HG03139 (cell line): ENCODE measurements around the gene ELAPOR1.
"Not testable (repeated sequence)": the region's sequence is repeated elsewhere in the genome, so short reads cannot be mapped to it uniquely, and the experiment has no call there.

Source experiments
- ATAC-seq: cut with Tn5 transposase; IDR thresholded peaks from one replicate; pipeline ENCODE4 v1.9.1; 2021; ENCODE audit not compliant: unreplicated experiment

The ELAPOR1 gene

GRCh38 chr1:109134423-109134822 lies 20.5 kb downstream of the ELAPOR1 start:
- no peak for ATAC-seq

GRCh38 chr1:109135940-109136339 lies 22.0 kb downstream of the ELAPOR1 start:
- ATAC-seq = no peak

GRCh38 chr1:109136766-109137165 lies 22.9 kb downstream of the ELAPOR1 start:
- no peak for ATAC-seq

GRCh38 chr1:109137958-109138357 lies 24.0 kb downstream of the ELAPOR1 start:
- ATAC-seq = no peak

GRCh38 chr1:109138358-109138757 lies 24.4 kb downstream of the ELAPOR1 start:
- ATAC-seq = no peak

DNA sequence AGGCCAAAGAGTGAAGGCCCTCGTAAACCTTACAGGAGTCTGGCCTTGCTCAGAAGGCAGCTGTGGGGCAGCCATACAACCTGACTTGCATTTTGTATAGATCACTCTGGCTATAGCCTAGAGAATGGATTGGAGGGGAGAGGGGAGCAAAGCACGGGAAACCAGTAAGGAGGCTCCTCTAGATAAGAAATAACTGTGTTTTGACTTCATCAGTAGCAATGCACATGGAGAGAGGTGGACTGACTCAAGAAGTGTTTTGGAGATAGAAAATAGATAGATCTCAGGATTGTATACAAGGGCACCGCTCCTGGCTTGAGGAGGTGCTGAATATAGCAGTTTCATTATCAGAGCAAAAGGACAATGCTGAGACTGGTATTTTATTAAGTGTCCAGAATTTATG lies 26.5 kb downstream of the ELAPOR1 start:
- no peak for ATAC-seq

DNA sequence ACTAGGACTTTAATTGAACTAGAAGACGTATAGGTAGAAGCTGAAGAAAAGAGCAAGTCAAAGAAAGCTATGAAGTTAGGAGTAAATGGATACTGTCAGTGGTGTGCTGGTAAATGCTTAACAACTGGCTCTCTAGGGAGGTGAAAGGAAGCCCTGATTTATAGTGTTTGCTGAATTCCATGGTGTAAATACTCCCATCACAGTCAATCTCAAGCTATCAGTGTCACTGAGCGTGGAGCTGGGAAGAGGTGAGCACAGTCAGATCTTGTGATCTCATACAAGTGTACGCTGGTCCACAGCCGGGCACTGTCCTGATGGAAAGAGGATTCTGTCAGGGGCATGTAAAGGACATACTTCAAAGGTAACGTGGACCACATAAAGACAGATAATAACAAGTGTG lies 28.3 kb downstream of the ELAPOR1 start:
- ATAC-seq = no peak

GRCh38 chr1:109142725-109143124 lies 28.8 kb downstream of the ELAPOR1 start:
- ATAC-seq = not testable (repeated sequence)

DNA sequence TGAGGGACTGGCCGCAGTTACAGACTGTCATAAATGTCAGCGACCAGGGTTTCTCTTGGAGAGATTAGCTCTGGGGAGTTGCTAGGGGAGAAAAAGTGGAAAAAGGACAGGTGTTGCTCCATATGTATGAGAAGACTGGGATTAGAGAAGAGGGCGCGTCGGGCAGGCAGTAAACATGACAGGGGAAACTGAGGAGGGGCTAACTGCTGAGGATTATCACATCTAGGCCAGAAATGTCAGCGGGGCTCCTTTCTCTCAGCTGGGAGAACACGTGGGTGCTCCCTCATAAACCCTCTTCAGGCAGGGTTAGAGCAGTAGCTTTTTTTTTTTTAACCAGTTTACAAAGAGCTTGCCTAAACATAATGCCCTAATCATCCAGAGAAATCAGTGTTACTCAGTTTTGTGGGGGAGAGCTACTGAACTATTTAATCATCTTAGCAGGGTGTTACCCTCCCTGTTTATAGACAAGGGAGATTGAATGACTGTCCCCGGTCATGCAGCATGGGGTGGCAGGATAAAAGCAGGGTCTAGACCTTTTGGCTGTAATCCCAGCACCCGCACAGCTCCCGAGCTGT lies 35.2 kb downstream of the ELAPOR1 start:
- ATAC-seq = no peak

- ATAC-seq = no peak
These were observed 36.1 kb downstream of the ELAPOR1 start for GRCh38 chr1:109149874-109150601.

- no peak for ATAC-seq
These were observed 37.5 kb downstream of the ELAPOR1 start for GRCh38 chr1:109151146-109151990.

DNA sequence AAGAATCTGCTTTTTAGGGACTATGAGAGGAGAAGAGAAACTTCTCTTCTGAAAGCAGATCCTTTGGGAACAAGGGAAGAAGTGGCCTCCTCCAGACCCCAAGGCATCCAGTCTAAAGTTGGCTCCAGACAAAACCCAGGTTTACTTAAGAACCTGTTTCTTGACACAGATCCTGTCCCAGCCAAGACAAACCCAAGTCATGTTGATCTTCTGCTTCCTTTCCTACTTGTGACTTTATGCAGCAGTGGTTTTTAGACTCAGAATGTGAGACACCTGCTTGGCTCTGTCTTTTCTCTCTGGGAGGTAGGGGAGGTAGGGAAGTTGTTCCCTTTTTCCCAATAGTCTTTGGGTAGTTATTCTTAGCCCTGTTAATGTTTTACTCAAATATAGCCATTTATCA lies 38.3 kb downstream of the ELAPOR1 start:
- ATAC-seq = no peak

DNA sequence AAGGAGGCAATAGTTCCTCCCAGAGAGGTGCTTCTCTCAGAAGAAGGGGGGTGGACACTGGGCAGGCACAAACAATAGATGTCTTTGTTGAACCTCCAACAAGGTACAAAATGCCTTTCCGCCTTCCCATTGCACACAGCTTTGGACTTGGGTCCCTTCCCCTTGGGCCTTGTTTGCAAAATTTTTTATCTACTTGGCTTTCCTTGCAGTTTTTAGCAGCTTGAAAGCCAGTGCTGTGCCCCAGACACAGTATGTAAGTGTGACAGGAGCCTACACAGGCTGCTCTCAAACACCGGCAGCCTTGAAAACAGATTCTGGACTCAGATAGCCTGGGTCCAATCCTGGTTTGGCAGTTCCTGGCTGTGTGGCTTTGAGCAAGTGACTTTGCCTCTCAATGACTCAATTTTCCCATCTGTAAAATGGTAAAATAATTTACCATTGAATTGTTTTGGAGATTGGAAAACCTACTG lies 43.0 kb downstream of the ELAPOR1 start:
- no peak for ATAC-seq

- no peak for ATAC-seq
These were observed 44.5 kb downstream of the ELAPOR1 start for GRCh38 chr1:109158433-109158832.

- no peak for ATAC-seq
These were observed 45.4 kb downstream of the ELAPOR1 start for GRCh38 chr1:109159326-109159725.

GRCh38 chr1:109160071-109160840 lies 46.3 kb downstream of the ELAPOR1 start:
- ATAC-seq = no peak

DNA sequence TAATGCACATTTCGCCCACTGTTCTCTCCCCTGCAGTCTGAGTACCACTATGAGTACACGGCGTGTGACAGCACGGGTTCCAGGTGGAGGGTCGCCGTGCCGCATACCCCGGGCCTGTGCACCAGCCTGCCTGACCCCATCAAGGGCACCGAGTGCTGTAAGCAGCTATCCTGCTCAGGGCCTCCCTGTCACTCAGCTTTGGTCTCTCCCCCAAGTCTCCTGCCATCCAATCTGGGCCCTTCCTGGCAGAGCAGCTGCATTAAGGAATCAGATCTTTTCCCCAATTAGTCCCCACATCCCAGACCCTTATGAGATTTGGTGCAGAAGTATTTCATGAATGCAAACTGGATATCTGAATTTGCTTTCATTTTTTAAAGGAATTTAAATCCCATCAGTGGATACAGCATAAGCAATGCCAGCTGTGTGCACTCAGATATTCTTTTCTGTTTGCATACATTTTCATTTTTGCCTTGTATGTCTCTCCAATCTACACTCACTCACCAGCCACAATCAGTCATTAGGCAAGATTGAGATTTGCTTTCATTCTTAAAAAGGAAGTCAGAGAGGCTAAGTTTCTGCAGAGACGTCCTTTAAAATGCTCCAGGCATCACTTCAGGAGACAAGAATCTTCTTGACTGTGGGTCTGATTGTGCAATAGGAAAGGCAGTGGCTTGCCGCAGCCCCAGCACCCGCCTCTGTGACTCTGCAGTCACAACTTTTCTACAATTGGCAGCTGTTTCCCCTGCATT lies 48.1 kb downstream of the ELAPOR1 start:
- ATAC-seq = peak; percentile 50

- no peak for ATAC-seq
These were observed 48.7 kb downstream of the ELAPOR1 start for GRCh38 chr1:109162626-109163025.

DNA sequence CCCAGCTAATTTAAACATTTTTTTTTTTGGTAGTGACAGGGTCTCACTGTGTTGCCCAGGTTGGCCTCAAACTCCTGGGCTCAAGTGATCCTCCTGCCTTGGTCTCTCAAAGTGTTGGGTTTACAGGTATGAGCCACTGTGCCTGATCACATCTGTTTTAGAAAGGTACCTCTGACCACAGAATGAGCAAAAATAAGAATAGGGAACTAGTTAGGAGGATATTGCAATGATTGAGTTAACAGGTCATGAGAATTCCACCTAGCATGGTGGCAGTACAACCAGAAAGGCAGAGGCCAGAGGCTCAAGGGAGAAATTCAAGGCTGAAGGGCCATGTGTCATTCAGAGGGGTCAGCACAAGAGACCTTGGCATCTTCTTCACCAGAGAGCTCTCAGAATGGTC lies 49.6 kb downstream of the ELAPOR1 start:
- no peak for ATAC-seq
